AG09319 (cell line): ENCODE measurements around the gene SYT9.
"Not testable (repeated sequence)": the region's sequence is repeated elsewhere in the genome, so short reads cannot be mapped to it uniquely, and the experiment has no call there.

ENCODE experiments used
- DNase-seq: peaks from one replicate; pipeline ENCODE4 v3.0.0-alpha.2; 2010; ENCODE audit warnings: low read depth; ENCODE audit errors: extremely low read depth
- TF ChIP-seq, protein P1 (sequence below): IDR thresholded peaks from 2 replicates; pipeline ENCODE4 v1.5.1; 2011; ENCODE audit warnings: low read depth, mild to moderate bottlenecking, inconsistent platforms, low read length, moderate library complexity

Gene SYT9

DNA sequence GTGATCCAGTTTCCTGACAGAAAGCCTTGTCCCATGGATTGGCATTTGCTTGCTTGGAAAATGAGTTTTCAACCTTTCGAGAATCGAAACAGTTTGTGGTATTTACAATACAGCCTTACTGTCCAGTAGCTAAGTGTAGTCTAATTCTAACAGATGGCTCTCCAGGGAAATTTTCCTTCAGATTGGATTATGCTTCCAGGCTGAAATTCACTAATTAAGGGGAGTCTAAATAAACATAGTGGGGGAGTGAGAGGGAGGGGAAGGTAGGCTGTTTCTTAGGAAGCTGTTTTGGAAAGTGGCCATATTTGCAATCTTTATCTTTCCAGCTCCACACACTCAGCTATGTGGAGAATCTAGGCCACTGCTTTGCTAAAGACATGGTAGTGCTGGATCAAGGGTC, 81.3 kb downstream of the SYT9 start:
- TF ChIP-seq, protein P1, sequence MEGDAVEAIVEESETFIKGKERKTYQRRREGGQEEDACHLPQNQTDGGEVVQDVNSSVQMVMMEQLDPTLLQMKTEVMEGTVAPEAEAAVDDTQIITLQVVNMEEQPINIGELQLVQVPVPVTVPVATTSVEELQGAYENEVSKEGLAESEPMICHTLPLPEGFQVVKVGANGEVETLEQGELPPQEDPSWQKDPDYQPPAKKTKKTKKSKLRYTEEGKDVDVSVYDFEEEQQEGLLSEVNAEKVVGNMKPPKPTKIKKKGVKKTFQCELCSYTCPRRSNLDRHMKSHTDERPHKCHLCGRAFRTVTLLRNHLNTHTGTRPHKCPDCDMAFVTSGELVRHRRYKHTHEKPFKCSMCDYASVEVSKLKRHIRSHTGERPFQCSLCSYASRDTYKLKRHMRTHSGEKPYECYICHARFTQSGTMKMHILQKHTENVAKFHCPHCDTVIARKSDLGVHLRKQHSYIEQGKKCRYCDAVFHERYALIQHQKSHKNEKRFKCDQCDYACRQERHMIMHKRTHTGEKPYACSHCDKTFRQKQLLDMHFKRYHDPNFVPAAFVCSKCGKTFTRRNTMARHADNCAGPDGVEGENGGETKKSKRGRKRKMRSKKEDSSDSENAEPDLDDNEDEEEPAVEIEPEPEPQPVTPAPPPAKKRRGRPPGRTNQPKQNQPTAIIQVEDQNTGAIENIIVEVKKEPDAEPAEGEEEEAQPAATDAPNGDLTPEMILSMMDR = no peak
- no peak for DNase-seq

DNA sequence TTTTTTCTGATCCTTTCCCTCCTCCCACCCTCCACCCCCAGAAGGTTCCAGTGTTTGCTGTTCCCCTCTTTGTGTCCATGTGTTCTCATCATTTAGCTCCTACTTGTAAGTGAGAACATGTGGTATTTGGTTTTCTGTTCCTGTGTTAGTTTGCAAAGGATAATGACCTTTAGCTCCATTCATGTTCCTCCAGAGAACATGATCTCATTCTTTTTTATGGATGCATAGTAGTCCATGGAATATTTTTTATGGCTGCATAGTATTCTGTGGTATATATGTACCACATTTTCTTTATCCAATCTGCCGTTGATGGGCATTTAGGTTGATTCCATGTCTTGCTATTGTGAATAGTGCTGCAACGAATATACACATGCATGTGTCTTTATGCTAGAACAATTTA, 83.7 kb downstream of the SYT9 start:
- DNase-seq = not testable (repeated sequence)

DNA sequence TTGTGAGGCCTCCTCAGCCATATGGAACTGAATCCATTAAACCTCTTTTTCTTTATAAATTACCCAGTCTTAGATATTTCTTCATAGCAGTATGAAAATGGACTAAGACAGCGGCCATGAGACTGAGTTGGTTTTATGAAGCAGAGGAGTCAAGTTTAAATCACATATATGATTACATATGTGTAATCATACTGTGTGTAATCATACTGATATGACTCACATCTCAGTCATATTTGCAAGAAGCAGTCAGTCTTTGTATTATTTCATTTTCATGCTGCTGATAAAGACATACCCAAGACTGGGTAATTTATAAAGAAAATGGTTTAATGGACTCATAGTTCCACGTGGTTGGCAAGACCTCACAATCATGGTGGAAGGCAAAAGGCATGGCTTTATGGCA, 89.8 kb downstream of the SYT9 start:
- DNase-seq = no peak
- TF ChIP-seq, protein P1 = no peak

DNA sequence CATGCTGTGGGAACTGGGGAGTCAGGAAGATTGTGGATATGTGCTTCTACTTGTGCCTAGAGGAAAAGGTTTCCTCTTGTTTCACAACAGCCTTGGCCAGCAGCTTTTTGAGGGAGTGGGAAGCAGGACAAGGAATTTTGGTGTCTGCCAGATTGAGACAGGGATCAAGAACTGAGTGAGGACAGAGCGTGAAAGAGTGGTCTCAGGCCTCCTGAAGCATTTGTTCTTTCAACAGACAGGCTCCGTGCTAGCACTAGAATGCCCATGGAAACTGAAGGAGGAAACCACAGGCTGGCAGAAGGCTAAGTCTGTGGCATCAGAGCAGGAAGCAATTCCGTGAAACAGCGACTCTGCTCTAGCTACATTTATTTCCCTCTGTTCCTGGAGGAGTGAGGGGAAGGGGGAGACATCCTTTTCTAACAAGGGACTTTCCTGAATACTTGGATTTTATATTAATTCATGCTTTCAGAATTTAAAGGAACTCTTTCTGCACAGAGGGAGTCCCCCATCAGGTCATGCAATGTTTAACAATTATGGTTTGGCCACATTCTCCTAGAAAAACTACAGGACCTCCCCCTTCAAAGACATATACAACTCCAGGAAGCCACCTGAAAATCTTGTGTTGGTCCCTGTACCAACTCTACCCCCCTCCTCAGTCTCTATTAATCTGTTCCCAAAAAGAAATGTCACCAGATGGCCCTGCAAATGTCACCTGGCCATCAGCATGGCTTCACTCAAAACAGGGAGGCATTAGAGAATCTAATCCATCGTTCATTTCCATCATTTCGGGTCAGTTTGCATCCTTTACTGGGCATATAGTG, 96.1 kb downstream of the SYT9 start:
- no peak for DNase-seq
- TF ChIP-seq, protein P1 = no peak

DNA sequence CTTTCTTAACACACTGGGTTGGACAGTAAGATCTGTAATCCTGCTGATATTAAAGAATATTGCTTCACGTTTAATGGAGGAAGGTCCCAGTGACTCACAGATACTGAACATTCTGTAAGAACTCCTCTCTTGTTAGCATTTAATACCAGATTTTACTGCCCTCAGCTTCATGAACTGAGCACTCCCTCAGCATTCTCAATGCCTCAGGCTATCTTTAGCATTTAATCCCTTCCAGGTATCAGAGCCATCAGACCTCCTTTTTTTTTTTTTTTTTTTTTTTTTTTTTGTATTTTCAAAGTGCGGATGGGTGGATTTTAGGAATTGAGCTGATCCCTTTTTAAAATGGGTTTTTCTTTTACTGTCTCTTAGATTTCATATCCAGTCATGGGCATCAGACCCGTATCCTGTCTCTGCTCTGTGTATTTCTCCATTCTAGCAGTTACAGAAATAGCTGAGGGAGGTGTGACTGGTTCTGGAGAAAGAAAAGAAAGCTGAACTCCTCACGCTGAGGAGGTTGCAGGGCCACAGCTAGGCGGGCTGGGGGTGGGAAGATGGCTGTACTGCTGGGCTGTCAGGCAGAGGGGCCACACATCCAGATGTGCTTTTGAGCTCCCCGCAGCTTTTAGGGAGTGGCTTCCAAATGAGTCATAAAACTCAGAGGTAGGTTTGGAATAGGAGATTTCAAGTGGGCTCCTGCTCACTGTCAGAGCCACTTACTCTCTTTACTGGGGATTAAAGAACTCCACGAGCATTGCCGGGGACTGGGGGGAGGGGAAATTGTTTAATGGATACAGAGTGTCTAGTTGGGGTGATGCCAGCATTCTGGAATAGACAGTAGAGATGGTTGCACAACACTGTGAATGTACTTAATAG, 97.0 kb downstream of the SYT9 start:
- TF ChIP-seq, protein P1 = no peak
- no peak for DNase-seq

DNA sequence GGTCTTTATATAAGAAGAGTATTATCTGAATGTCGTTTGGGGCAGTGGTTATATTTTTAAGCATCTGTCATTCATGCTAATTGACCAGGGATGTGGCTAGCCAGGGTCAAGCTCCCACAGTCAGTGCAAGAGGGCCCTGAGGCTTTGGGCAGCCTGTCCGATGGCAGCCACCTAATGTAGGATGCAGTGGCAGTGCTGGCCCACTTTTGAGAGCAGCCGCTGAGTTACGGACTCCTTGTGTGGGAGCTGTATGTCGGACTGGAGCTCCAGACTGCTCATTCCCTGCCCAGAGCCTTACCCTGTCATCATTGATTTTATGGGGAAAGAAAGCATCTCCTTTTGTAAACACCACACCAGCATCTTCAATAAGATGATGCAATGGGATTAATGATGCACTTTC, 99.5 kb downstream of the SYT9 start:
- TF ChIP-seq, protein P1 = no peak
- no peak for DNase-seq

DNA sequence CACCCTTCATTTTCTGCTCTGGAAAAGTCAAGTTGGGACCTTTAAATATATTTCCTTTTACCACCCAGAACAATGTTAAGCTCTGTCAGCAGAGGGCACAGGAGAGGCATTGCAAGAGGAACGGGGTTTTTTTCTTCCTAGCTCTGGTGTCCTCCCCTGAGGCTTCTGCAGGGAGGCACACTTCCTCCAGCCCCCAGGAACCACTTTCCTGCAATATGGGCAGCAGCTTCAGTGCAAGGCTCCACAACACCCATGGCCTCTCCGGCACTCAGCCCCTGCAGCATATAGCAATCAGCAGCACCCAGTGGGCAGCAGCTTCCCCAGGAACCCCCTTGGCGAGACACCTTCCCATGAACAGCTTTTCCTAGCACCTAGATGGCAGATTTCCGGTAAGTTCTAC, 101.4 kb downstream of the SYT9 start:
- peak; percentile 12 for DNase-seq
- TF ChIP-seq, protein P1 = peak; percentile 56
